Epithelial cell of esophagus (primary cell): ENCODE results near the gene MEG3.

Source experiments
- DNase-seq: peaks from one replicate; pipeline ENCODE4 v3.0.0; 2010; ENCODE audit warnings: low read depth
- H3K4me3 ChIP-seq: 2 replicates; pipeline ENCODE4 v1.5.1; 2011; ENCODE audit warnings: mild to moderate bottlenecking, low read length, control low read depth
- TF ChIP-seq, protein P1 (sequence below): IDR thresholded peaks from 2 replicates; pipeline ENCODE4 v1.5.1; 2011; ENCODE audit warnings: low read depth, mild to moderate bottlenecking, low read length, control low read depth, inconsistent platforms; ENCODE audit not compliant: insufficient read depth; ENCODE audit errors: missing control alignments

MEG3 gene

DNA sequence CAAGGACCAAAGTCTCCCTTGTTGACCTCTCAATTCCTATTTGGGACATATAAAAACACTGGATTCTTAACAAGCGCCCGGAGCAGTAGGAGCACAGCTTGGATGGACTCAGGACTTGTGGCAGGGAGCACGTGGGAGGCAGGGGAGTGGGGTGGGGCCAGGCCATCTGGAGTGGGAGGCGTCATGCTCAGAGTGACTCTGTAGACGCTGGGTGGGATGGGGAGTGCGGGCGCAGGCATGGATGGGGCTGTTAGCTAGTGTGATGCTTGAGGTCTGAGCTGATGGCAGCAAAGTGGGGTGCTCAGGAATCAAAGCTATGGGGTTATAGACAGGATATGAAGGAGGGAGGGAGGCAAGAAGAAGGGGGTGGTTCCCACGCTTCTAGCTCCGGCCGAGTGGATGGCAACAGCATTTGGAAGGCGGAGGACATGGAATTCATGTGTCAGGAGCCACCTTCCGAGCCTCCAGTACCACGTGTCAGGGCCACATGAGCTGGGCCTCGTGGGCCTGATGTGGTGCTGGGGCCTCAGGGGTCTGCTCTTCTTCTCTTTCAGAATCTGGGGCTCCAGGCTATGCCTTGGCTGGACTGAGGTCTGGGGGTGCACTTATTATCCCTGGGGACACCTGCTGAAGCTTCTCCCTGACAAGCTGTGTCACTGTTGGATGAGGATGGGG lies 26.2 kb downstream of the MEG3 start:
- no peak for DNase-seq
- H3K4me3 ChIP-seq: no peak overlapping the region
- TF ChIP-seq, protein P1, sequence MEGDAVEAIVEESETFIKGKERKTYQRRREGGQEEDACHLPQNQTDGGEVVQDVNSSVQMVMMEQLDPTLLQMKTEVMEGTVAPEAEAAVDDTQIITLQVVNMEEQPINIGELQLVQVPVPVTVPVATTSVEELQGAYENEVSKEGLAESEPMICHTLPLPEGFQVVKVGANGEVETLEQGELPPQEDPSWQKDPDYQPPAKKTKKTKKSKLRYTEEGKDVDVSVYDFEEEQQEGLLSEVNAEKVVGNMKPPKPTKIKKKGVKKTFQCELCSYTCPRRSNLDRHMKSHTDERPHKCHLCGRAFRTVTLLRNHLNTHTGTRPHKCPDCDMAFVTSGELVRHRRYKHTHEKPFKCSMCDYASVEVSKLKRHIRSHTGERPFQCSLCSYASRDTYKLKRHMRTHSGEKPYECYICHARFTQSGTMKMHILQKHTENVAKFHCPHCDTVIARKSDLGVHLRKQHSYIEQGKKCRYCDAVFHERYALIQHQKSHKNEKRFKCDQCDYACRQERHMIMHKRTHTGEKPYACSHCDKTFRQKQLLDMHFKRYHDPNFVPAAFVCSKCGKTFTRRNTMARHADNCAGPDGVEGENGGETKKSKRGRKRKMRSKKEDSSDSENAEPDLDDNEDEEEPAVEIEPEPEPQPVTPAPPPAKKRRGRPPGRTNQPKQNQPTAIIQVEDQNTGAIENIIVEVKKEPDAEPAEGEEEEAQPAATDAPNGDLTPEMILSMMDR: no peak

DNA sequence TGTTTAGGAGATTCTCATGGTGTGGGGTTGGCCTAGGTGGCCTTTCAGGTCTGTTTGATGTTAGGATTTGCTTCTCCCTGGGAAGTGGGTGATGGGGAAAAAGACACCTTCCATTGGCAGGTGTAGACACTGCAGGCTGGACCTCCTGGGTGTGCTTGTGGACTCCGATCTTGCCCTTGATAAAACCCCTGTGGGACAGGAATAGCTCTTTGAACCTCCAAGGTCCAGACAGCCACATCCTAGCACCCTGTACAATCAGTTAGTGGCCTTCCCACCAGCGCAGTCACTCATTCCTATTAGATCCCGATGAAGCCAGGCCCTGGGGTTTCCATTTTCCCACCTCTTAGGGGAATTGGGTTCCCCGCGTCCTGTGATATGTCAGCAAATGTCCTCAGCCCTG lies 28.5 kb downstream of the MEG3 start:
- TF ChIP-seq, protein P1: no peak
- no peak for DNase-seq
- H3K4me3 ChIP-seq: no peak overlapping the region

DNA sequence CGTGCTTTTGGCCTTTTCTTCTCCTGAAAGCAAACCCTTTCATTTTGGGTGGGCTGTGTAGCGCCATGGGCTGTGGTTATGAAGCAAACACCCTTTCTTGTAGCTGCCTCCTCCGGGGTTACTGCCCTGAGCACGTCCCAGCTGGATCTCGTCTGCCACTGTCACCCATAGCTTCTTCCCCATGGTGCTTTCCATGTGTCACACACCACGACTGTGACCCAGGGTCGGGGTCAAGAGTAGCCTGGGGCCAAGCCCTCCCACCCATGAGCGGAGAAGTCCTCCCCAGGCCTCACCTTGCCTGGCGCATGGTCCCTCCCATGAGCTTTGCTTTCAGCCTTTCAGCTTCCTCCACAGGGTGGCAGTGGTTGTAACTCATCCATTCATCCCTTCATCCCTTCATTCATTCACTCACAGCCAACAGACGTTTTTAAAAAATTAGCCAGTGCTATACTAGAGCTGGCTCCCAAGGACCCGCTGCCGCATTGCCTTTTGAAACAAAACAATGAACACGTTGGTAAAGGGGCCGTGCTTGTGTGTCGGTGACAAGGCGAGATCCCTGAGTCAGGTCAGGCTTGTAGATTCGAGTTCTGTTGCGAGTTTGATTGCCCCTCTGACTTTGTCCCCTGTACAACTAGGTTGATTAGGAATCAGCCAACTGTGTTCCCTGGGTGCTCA lies 29.5 kb downstream of the MEG3 start:
- H3K4me3 ChIP-seq: no peak overlapping the region
- TF ChIP-seq, protein P1: no peak
- no peak for DNase-seq

DNA sequence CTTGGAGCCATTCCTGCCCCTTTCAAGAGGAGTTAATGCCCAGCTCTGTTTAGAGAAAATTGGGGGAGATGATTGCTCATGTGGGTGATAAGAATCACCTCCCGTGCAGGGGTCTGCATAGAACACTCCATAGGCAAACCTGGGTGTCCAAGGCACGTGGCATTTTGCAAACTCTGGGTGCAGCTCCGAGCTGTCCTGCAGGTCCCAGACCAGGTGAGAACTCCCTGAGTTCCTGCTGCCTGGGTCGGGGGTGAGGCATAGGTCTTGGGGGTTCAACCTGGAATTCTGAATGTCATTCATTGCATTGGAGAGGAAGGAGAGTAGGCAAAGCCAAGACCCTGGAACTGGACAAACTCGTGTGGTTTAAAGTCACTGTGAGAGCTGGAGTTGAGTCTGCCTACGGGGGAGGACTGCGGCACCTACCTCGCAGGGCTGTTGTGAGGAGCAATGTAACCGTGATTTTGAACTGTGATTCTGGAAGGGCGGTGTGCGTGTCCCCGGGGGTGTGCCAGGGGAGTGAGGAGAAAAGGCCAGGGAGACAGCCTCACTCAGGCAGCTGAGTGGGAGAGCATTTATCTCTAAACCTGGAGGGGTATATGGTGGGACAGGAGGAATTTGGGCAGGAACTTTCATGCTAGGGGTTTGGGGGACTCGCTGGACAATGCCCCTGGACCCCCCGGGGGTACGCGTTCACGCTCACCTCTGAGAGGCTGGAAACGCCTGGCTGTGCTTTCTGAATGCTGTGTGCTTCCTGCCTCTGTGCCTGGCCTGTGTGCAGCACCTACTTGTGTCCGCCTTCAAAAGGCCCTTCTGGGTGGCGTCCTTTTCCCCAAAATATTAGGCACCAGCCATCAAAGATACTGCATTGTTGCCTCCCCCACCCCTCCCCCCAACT lies 30.4 kb downstream of the MEG3 start:
- DNase-seq: no peak
- no peak overlapping the region for H3K4me3 ChIP-seq
- TF ChIP-seq, protein P1: no peak

DNA sequence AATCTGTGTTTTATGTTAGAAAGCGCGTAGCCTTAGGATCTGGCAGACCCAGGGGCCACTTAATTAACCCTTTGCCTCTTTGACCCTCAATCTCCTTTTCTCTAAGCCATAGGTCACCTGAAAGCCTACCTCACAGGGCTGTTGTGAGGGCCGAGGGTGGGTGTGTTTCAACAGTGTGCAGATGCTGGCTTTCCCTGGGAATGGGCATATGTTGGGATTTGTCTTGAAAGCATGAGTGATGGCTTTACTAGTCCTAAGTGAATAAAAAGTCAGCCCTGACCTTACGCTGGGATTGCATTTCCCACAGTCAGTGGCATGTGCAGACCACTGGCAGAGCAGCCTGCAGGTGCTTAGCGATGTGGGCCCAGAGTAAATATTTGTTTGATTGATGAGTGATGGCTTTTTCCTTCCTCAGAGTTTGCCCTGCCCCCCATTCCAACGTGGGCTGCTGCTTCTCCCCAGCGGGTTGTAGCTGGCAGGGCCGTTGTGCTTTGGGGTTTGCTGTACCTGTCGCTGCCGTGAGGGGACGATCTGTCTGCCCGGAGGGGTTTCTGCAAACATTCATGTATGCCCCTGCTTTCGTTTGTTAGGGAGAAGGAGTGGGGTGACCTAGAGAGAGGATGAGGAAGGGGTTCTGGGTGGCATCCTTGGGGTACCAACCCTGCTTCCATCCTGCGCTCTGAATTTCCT lies 31.5 kb downstream of the MEG3 start:
- H3K4me3 ChIP-seq: no peak overlapping the region
- no peak for DNase-seq
- TF ChIP-seq, protein P1: no peak

DNA sequence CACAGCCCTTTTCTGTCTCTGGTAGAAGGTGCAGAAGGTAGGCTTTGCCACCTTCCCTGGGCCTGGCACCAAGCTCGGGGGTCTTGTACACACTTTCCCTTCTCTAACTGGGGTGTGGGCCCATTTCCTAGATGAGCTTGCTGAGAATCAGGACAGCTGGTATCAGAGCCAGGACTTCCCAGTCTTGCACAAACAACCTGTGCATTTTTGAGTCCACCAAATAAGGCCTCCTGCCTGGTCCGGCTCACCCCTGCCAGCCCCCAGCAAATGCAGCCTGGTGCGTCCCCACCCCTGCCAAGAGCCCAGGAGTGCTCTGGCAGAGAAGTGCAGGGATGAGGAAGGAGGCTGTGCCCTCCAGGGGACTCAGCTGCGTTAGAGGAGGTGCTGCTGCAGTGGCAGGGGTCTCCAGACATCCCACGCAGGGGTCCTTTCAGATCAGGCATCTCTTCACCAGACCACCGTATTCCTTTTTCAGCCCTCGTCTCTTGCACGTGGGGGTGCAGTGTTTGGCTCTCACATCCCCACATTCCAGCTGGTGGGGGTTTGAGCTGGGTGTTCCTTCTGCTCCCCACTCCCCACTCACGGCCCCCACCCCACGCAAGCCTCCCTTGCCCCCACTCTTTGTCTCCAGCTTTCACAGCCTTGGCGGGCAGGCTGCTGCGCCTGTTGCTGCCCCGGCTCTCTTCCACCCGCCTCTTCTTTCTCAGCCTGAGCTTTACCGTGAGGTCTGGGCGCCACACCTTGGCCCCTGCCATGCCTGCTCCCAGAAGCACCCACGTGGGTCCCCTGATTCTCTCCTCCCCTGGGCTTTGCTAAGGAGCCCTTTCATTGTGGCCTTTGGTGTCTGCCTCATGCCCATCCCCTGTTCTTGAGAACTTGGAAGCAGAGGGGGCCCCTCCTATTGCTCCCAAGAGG lies 32.3 kb downstream of the MEG3 start:
- H3K4me3 ChIP-seq: no peak overlapping the region
- TF ChIP-seq, protein P1: no peak
- no peak for DNase-seq
